Natural killer cell (primary cell): ENCODE data around the gene COPS6. TPM values are rescaled to one million over a fixed set of nuclear protein-coding genes. Genes with fewer than 3 reads are reported as not detected.

ENCODE experiments used
- ATAC-seq, 3 donors: fragments of 150-1000 bp in 2 of 3; fragments of 200-7000 bp in 1 of 3; cut with Tn5 transposase; 1 replicate in 1 of 3; 2 replicates in 2 of 3; pipeline ENCODE4 v1.10.0; 2021; ENCODE audit warnings: mild to moderate bottlenecking in 2 of 3, moderate library complexity in 2 of 3
- DNase-seq, 2 donors: peaks; one replicate each; pipeline versions ENCODE4 v3.0.0 to v3.0.0-alpha.2; 2013 to 2021; ENCODE audit warnings: mixed read lengths in 1 of 2
- H3K27ac ChIP-seq: one replicate; pipeline ENCODE4 v1.5.1; 2013; ENCODE audit warnings: mild to moderate bottlenecking, low read length
- H3K27me3 ChIP-seq: one replicate; pipeline ENCODE4 v1.6.1; 2013; ENCODE audit warnings: low read length; ENCODE audit not compliant: control insufficient read depth, insufficient read depth
- H3K36me3 ChIP-seq: one replicate; pipeline ENCODE4 v1.6.1; 2013; ENCODE audit warnings: low read length; ENCODE audit not compliant: control insufficient read depth, insufficient read depth
- H3K4me1 ChIP-seq: one replicate; pipeline ENCODE4 v1.6.1; 2013; ENCODE audit warnings: low read length; ENCODE audit not compliant: control insufficient read depth, insufficient read depth
- H3K4me3 ChIP-seq: one replicate; pipeline ENCODE4 v1.5.1; 2013; ENCODE audit warnings: low read length
- H3K9me3 ChIP-seq: one replicate; pipeline ENCODE4 v1.6.1; 2013; ENCODE audit warnings: low read length; ENCODE audit not compliant: control insufficient read depth, insufficient read depth
- H3K27ac Mint-ChIP-seq, 2 donors: one replicate each; pipeline ENCODE4 v1.8.0; 2022; ENCODE audit warnings: mild to moderate bottlenecking in 2 of 2, mixed read lengths in 2 of 2, moderate library complexity in 1 of 2
- H3K27me3 Mint-ChIP-seq, 2 donors: one replicate each; pipeline ENCODE4 v1.8.0; 2022; ENCODE audit warnings: low read depth in 2 of 2, mixed read lengths in 2 of 2
- H3K36me3 Mint-ChIP-seq: one replicate; pipeline ENCODE4 v1.8.0; 2022; ENCODE audit warnings: mixed read lengths
- H3K4me1 Mint-ChIP-seq, 2 donors: one replicate each; pipeline ENCODE4 v1.8.0; 2022; ENCODE audit warnings: mixed read lengths in 2 of 2
- H3K4me3 Mint-ChIP-seq: one replicate; pipeline ENCODE4 v1.8.0; 2022; ENCODE audit warnings: mild to moderate bottlenecking, moderate library complexity, mixed read lengths
- H3K9me3 Mint-ChIP-seq, 2 donors: one replicate each; pipeline ENCODE4 v1.8.0; 2022; ENCODE audit warnings: mixed read lengths in 2 of 2
- WGBS: methylation state at CpG from one replicate; pipeline ENCODE4 v1.1.7; 2013; ENCODE audit warnings: missing lambda C conversion rate; ENCODE audit not compliant: insufficient coverage; 5-methylcytosine and 5-hydroxymethylcytosine counted together
- intact Hi-C: fragments of 100-400 bp; cut with micrococcal nuclease; formaldehyde crosslinking; loops from one replicate; pipeline ENCODE4 v1.14.2; 2022
- total RNA-seq, 4 donors: library from RNA; stranded (reverse); fragments of 120-200 nt in 1 of 4; gene quantifications; one replicate each; pipeline versions ENCODE4 v1.2.3 to v1.2.4, GENCODE V29; 2013 to 2022
- TF ChIP-seq, protein P1 (sequence below): fragments of 200-600 bp; IDR thresholded peaks from one replicate; pipeline ENCODE4 v1.8.0; 2022; ENCODE audit warnings: antibody characterized with exemption

The COPS6 gene
- total RNA-seq, 3 donors from 2014 or later (not counting 1 experiment from before 2014, with no cell fraction given), result 79.0 to 94.6 (median 84.4) TPM

DNA sequence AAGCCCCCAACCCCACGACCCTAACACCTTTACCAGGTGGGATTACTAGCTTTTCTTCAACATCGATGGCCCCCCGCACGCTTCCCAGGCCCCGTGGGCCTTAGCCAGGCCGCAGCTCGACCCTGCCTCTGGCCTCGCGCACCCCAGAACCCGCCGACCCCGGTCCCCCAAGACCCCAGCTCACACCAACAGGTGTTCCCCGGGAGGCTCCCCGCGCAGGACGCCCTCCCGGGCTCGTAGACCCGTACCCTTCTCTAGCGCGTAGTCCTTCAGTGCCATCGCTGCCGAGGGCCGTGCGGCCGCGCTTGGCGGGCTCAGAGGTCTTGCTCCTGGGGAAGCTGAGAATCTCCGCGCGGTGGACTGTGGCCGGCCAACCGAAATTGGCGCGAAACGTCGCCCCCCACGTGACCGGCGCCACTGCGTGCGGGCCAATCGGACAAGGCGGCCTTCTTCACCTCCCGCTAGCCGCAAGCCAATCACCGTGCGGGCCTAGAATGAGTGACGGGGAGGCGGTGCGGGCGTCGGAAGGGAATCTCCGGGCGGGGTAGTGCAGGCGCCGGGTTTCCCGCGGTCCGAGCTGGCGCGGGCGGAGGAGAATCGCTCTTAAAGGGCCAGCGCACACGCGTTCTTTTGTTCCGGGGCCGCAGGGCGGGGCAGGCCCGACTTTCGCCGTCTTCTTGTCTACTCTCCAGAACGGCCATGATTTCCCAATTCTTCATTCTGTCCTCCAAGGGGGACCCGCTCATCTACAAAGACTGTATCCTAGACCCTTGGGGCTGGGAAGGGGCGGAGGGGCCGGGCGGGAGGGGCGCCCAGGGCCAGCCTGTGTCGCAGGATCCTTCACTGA, 12.5 kb downstream of the COPS6 start, which contains the start of the genes AP4M1 and MCM7:
Gene AP4M1 (plus strand): TSS at position 628 of the 847 bp plus-strand sequence. CDS start 72 bp downstream, at position 700.
Gene MCM7 (minus strand): TSS at position 382 of the 847 bp plus-strand sequence. CDS start 103 bp downstream, at position 279.
- Histone ChIP-seq H3K4me3 (peak within 1 kb of the TSS; percentile 98), H3K36me3 (peaks cover 35% of the 10 kb centered on the region), H3K27me3 (no peaks in the 10 kb centered on the region), H3K4me1 (peaks cover 28% of the 10 kb centered on the region), H3K27ac (peak within 1 kb of the TSS; percentile 93), H3K9me3 (no peaks in the 10 kb centered on the region)
- TF ChIP-seq, protein P1, sequence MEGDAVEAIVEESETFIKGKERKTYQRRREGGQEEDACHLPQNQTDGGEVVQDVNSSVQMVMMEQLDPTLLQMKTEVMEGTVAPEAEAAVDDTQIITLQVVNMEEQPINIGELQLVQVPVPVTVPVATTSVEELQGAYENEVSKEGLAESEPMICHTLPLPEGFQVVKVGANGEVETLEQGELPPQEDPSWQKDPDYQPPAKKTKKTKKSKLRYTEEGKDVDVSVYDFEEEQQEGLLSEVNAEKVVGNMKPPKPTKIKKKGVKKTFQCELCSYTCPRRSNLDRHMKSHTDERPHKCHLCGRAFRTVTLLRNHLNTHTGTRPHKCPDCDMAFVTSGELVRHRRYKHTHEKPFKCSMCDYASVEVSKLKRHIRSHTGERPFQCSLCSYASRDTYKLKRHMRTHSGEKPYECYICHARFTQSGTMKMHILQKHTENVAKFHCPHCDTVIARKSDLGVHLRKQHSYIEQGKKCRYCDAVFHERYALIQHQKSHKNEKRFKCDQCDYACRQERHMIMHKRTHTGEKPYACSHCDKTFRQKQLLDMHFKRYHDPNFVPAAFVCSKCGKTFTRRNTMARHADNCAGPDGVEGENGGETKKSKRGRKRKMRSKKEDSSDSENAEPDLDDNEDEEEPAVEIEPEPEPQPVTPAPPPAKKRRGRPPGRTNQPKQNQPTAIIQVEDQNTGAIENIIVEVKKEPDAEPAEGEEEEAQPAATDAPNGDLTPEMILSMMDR, result no peak
- peak; percentile 79 to 93 (median 81) for ATAC-seq
- Mint-ChIP-seq H3K27ac (peak within 1 kb of the TSS; percentile 96 to 98), H3K36me3 (peaks cover 19% of the 10 kb centered on the region), H3K4me3 (peak within 1 kb of the TSS; percentile 95), H3K9me3 (no peaks in the 10 kb centered on the region), H3K27me3 (no peaks in the 10 kb centered on the region), H3K4me1 (peaks cover 36 to 43% of the 10 kb centered on the region in 2 donors)
- DNase-seq, result peak; percentile 97
- intact Hi-C loops, result loop anchor here (1.0 to 10.0 kb wide), 3 partner anchors 18 to 574 kb away; partner anchors contain the start of genes CNPY4, GNB2, MBLAC1 and TAF6
- WGBS, result under 1% methylated on average over 80 of the region's 80 CpGs

DNA sequence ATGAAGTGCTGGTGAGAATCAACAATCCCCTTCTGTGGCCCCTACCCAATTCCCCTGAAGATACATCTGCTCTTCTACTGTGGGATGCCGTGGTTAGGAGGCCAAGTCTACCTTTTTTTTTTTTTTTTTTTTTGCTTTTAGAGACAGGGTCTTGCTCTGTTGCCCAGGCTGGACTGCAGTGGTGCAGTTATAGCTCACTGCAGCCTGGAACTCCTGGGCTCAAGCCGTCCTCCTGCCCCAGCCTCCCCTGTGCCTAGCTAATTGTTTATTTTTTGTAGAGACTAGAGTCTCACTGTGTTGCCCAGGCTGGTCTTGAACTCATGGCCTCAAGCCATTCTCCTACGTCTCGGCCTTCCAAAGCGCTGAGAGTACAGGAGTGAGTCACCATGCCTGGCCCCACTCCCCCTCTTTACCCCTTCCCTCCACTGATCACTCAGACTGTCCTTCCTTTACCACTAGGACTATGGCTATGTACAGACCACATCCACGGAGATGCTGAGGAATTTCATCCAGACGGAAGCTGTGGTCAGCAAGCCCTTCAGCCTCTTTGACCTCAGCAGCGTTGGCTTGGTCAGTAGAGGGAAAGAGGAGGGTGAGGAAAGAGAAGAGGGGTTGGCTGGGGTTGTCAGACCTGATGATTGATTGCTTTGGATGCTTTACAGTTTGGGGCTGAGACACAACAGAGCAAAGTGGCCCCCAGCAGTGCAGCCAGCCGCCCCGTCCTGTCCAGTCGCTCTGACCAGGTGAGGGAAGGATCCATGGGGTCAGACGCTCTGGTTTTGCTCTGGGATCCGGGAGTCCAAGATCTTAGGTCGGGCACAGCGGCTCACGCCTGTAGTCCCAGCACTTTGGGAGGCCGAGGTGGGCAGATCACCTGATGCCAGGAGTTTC, 14.4 kb downstream of the COPS6 start:
- TF ChIP-seq, protein P1, result no peak
- Histone ChIP-seq H3K4me1 (peaks cover 28% of the 10 kb centered on the region), H3K27me3 (no peaks in the 10 kb centered on the region), H3K4me3 (no peak overlapping the region), H3K27ac (no peak overlapping the region), H3K36me3 (peaks cover 33% of the 10 kb centered on the region), H3K9me3 (no peaks in the 10 kb centered on the region)
- ATAC-seq (no peak), DNase-seq (no peak)
- Mint-ChIP-seq H3K4me1 (peaks cover 29 to 39% of the 10 kb centered on the region in 2 donors), H3K9me3 (no peaks in the 10 kb centered on the region), H3K27ac (peak overlapping the region; percentile 96 to 98), H3K36me3 (peaks cover 8% of the 10 kb centered on the region), H3K4me3 (peak overlapping the region; percentile 95), H3K27me3 (no peaks in the 10 kb centered on the region)
- intact Hi-C loops, result loop anchor here (10.0 kb wide), 1 partner anchor 572 kb away; the partner anchor contains the start of gene GNB2
- 97% methylated on average over 17 of the region's 17 CpGs for WGBS

DNA sequence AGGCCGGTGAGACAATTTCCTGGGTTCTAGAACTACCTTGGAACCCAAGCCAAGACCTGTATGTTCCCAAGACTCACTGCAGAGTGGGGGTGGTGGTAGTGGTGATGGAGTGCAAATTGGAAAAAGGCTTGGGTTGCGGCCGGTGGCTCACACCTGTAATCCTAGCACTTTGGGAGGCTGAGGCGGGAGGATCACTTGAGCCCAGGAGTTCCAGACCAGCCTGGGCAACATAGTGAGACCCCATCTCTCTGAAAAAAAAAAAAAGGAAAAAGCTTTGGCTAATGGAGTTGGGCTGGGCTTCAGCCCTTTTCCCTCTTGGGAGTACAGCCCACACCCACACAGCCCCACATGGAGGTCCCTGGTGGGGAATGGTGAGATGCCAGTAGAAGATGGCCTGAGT, 16.8 kb downstream of the COPS6 start:
- no peak for DNase-seq
- 99% methylated on average over 4 of the region's 4 CpGs for WGBS
- Histone ChIP-seq H3K27me3 (no peaks in the 10 kb centered on the region), H3K27ac (no peak overlapping the region), H3K9me3 (no peaks in the 10 kb centered on the region), H3K4me1 (peaks cover 15% of the 10 kb centered on the region), H3K4me3 (no peak overlapping the region), H3K36me3 (peaks cover 25% of the 10 kb centered on the region)
- intact Hi-C loops, result loop anchor here (10.0 kb wide), 1 partner anchor 569 kb away; the partner anchor contains the start of gene GNB2
- no peak overlapping the region for H3K27ac Mint-ChIP-seq
- H3K27me3 Mint-ChIP-seq, result no peaks in the 10 kb centered on the region
- ATAC-seq, result no peak
- no peaks in the 10 kb centered on the region for H3K9me3 Mint-ChIP-seq
- no peak overlapping the region for H3K4me3 Mint-ChIP-seq
- TF ChIP-seq, protein P1, result no peak
- peaks cover 7 to 19% of the 10 kb centered on the region in 2 donors for H3K4me1 Mint-ChIP-seq
- no peaks in the 10 kb centered on the region for H3K36me3 Mint-ChIP-seq
